Iris pigment epithelial cell (primary cell): Measurements from ENCODE around the gene ASTN1.

ENCODE experiments used
- DNase-seq: peaks from one replicate; pipeline ENCODE4 v3.0.0-alpha.2; 2011; ENCODE audit warnings: low read depth

The ASTN1 gene

GRCh38 chr1:177163844-177164379 is 600 bp downstream of the ASTN1 start:
- no peak for DNase-seq

- DNase-seq: no peak
Measured at GRCh38 chr1:177162243-177162642, 2.3 kb downstream of the ASTN1 start.

GRCh38 chr1:177146499-177146898 is 18.0 kb downstream of the ASTN1 start:
- DNase-seq: no peak

GRCh38 chr1:177145106-177146070 is 19.1 kb downstream of the ASTN1 start:
- no peak for DNase-seq

GRCh38 chr1:177142791-177143271 is 21.7 kb downstream of the ASTN1 start:
- DNase-seq: no peak

GRCh38 chr1:177142010-177142409 is 22.5 kb downstream of the ASTN1 start:
- no peak for DNase-seq

- no peak for DNase-seq
Measured at GRCh38 chr1:177138347-177138746, 26.2 kb downstream of the ASTN1 start.

- DNase-seq: no peak
Measured at GRCh38 chr1:177137814-177138213, 26.7 kb downstream of the ASTN1 start.

GRCh38 chr1:177135250-177135649 is 29.3 kb downstream of the ASTN1 start:
- DNase-seq: no peak

GRCh38 chr1:177133977-177134538 is 30.5 kb downstream of the ASTN1 start:
- no peak for DNase-seq

GRCh38 chr1:177132141-177132540 is 32.4 kb downstream of the ASTN1 start:
- DNase-seq: no peak

- DNase-seq: no peak
Measured at GRCh38 chr1:177131723-177132122, 32.8 kb downstream of the ASTN1 start.

GRCh38 chr1:177130451-177130945 is 34.0 kb downstream of the ASTN1 start:
- DNase-seq: no peak

- no peak for DNase-seq
Measured at GRCh38 chr1:177128665-177129281, 35.7 kb downstream of the ASTN1 start.

GRCh38 chr1:177126267-177126666 is 38.2 kb downstream of the ASTN1 start:
- DNase-seq: no peak

GRCh38 chr1:177124577-177125278 is 39.8 kb downstream of the ASTN1 start:
- no peak for DNase-seq

- no peak for DNase-seq
Measured at GRCh38 chr1:177122461-177123251, 41.9 kb downstream of the ASTN1 start.

- no peak for DNase-seq
Measured at GRCh38 chr1:177119311-177119710, 45.2 kb downstream of the ASTN1 start.

- no peak for DNase-seq
Measured at GRCh38 chr1:177118901-177119300, 45.6 kb downstream of the ASTN1 start.

- no peak for DNase-seq
Measured at GRCh38 chr1:177116941-177117340, 47.6 kb downstream of the ASTN1 start.
